Activated naive CD4-positive, alpha-beta T cell treated with Interleukin-2 at 50 U/mL for 16 hours (primary cell): ENCODE results near the gene EHD2.
"Not testable (repeated sequence)": the region's sequence is repeated elsewhere in the genome, so short reads cannot be mapped to it uniquely, and the experiment has no call there.

ENCODE experiments used
- DNase-seq: peaks from one replicate; pipeline ENCODE4 v3.0.0-alpha.2; 2020

EHD2 gene

GRCh38 chr19:47718415-47719046 lies 5.3 kb downstream of the EHD2 start:
- DNase-seq = not testable (repeated sequence)

- DNase-seq = no peak
Observed at GRCh38 chr19:47719047-47719859, 6.0 kb downstream of the EHD2 start.

DNA sequence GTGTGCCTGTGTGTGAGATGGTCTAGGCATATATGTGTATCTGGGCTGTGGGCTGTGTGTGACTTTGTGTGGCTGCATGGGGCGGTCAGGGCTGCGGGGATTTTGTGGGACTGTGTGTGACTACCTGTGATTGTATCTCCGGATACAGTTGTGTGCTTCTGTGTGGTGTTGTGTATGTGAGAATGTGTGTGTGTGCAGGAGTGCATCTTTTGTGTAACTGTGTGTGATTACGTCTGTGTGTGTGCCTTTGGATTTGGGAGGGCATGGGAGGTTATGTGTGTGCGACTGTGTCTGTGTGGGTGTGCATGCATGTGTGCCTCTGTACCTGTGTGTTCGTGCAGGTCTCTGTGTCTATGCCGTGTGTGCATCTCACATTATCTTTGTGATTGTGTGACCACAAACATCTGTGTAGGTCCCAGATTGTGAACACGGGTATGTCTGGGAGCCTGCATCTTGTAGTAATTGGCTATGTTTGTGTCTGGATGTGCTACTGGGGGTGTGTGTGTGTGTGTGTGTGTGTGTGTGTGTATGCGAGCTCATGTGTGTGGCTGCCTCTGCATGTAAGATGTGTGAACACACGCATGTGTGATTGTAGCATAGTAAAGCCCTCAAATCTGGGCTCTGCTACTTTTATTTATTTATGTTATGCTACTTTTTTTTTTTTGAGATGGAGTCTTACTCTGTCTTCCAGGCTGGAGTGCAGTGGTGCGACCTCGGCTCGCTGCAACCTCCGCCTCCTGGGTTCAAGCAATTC lies 7.6 kb downstream of the EHD2 start:
- no peak for DNase-seq

DNA sequence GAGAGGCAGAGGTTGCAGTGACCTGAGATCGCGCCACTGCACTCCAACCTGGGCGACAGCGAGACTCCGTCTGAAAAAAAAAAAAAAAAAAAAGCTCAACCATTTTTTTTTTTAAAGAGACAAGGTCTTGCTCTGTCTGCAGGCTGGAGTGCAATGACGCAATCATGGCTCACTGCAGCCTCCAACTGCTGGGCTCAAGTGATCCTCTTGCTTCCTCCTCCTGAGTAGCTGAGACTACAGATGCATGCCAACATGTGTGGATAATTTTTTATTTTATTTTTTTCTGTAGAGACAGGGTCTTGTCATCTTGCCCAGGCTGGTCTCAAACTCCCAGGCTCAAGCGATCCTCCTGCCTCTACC lies 10.3 kb downstream of the EHD2 start:
- DNase-seq = no peak

DNA sequence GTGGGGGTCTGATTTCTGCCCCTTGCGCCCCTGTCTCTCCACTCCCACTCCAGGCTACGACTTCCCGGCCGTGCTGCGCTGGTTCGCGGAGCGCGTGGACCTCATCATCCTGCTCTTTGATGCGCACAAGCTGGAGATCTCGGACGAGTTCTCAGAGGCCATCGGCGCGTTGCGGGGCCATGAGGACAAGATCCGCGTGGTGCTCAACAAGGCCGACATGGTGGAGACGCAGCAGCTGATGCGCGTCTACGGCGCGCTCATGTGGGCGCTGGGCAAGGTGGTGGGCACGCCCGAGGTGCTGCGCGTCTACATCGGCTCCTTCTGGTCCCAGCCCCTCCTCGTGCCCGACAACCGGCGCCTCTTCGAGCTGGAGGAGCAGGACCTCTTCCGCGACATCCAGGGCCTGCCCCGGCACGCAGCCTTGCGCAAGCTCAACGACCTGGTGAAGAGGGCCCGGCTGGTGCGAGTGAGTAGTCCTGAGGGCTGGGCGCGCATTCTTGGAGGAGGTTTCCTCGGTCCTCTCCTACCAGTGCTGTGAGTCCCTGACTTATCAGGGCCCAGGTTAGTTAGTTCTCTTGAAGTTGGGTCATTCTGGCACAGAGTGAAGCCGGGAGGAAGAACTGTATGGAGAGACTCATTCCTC lies 12.7 kb downstream of the EHD2 start:
- DNase-seq = no peak

DNA sequence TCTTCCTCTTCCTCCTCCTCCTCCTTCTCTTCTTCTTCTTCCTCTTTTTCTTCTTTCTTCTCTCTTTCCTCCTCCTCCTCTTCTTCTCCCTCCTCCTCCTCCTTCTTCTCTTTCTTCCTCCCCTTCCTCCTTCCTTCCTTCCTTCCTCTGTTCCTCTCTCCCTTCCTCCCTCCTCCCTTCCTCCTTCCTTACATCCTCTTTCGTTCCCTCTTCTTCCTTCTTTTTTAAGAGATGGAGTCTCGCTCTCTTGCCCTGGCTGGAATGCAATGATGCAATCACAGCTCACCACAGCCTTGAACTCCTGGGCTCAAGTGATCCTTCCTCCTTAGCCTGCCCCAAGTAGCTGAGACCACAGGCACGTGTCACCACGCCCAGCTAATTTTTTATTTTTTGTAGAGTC lies 13.2 kb downstream of the EHD2 start:
- no peak for DNase-seq

DNA sequence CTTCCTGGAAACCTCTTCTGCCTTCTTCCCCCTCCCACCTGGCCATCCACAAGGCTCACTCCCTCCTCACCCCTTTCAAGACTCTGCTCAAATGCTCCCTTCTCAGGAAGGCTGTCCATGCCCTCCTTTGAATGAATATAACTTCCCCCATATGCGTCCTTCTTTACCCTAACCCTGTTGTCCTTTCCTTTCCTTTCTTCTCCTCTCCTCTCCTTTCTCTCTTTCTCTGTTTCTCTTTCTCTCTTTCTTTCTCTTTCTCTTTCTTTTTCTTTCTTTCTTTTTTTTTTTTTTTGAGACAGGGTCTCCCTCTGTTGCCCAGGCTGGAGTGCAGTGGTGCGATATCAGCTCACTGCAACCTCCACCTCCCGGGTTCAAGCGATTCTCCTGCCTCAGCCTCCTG lies 15.1 kb downstream of the EHD2 start:
- not testable (repeated sequence) for DNase-seq

GRCh38 chr19:47729468-47729798 lies 16.2 kb downstream of the EHD2 start:
- no peak for DNase-seq

GRCh38 chr19:47729799-47730520 lies 16.7 kb downstream of the EHD2 start:
- peak; percentile 41 for DNase-seq

- no peak for DNase-seq
Observed at GRCh38 chr19:47730521-47730889, 17.3 kb downstream of the EHD2 start.

- no peak for DNase-seq
Observed at GRCh38 chr19:47730910-47731309, 17.7 kb downstream of the EHD2 start.

DNA sequence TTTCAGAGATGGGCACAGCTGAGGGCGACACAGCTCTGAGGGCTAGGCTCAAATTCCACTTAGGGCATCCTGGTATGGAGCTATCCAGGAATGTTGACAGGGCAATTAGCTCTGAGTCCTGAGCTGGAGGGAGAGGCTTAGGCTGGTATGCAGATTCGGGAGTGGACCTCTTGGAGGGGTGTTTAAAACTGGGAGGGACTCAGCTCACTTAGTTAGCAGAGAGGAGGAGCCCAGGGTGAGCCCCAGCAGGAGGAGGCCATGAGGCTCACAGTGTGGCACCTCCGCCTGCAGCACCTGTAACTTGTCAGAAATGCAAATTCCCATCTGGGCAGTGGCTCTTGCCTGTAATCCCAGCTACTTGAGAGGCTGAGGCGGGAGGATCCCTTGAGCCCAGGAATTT lies 21.9 kb downstream of the EHD2 start:
- no peak for DNase-seq

GRCh38 chr19:47740866-47741519 lies 27.8 kb downstream of the EHD2 start:
- no peak for DNase-seq

DNA sequence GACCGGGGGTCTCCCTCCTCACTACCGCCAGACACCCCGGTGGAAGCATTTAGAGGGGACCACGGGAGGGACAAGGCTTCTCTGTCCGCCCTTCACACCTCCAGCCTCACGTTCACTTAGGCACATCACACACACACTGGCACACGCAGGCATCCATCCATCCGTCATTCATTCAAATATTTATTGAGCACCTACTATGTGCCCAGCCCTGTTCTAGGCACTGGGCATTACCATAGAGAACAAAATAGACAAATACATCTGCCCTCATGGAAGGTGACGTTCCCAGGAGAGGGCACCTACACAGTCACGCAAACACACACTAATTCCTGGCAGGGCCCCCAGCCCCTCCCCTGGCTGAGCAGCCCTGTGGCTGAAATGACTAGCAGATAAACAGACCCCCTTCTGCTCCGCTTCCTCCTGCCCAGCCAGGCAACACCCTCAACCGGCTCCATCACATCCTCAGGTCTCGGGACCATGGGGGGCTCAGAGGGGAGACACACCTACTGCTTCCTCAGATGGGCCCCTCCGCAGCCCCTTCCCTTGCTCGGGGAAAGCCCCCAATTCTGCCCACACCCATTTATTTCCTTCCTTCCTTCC lies 28.4 kb downstream of the EHD2 start:
- DNase-seq = no peak

DNA sequence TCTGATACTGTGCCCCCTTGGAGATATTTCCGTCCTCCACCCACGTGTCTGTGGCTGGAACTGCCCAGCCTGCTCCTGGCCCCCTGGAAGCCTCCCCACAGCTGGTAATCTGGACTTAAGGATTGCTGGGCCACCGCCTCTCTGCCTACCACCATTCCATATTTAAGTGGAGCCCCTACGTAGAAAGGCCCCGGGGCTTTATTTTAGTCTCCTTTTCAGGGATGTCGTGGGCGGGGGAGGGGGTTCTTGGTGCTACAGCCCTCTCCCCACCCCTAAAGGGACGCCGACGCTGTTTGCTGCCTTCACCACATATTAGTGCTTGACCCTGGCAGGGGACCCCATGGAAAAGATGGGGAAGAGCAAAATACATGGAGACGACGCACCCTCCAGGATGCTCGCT lies 29.4 kb downstream of the EHD2 start:
- no peak for DNase-seq

- DNase-seq = peak; percentile 95
Observed at GRCh38 chr19:47745010-47745901, 32.0 kb downstream of the EHD2 start, which contains the start of gene NOP53. Gene NOP53 (plus strand): TSS chr19:47745546. CDS start chr19:47745560, 14 bp downstream.

GRCh38 chr19:47746129-47746528 lies 32.9 kb downstream of the EHD2 start:
- not testable (repeated sequence) for DNase-seq

- DNase-seq = no peak
Observed at GRCh38 chr19:47749326-47749725, 36.1 kb downstream of the EHD2 start.

DNA sequence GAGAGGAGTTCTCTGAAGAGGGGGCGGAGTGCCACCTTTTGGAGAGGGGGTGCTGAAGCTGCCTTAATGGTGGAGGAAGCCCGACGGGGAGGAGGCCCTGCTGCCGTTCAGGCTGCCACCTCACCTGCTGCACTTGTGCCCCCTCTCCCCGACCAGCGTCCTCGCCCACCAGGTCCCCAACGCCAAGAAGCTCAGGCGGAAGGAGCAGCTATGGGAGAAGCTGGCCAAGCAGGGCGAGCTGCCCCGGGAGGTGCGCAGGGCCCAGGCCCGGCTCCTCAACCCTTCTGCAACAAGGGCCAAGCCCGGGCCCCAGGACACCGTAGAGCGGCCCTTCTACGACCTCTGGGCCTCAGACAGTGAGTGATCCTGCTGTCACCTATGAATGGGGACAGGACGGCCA lies 37.5 kb downstream of the EHD2 start:
- DNase-seq = no peak

DNA sequence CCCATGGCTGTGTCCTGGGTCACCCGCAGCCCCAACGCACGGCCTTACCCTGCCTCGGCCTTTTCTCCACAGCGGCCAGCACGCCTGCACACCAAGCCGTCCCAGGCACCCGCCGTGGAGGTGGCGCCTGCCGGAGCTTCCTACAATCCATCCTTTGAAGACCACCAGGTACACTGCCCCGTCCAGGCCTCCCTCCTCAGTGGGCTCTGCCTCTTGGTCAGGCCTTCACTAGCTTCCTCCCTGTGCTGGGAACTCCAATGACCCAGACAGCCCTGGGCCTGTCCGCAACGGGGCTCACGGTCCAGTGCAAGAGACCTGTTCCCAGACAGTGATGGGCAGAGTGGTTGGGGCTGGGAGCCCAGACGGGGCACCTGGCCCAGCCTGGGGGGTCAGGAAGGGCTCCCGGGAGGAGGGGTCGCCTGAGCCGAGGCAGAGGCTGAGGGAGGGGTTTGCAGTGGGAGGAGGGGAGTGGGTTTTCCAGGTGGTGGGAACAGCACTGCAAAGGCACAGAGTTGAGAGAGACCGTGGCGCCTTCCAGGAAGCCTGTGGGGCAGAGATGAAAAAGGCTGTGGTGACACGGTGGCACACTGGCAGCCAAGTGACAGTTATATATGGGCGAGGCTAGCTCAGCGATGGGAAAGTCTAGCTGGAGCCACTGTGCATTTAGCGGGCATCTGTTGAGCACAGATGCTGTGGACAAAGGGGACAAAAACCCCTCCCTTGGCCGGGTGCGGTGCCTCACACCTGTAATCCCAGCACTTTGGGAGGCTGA lies 39.4 kb downstream of the EHD2 start:
- no peak for DNase-seq
